GM08714 (cell line): Measurements from ENCODE around the gene RNF186.

Experiments
- H3K4me3 ChIP-seq: fragments of 200-500 bp; sonication (Bioruptor generic); 2 replicates; pipeline ENCODE4 v1.5.1; 2014; ENCODE audit warnings: mild to moderate bottlenecking, low read length, inconsistent platforms
- ZNF274 ChIP-seq: IDR thresholded peaks from 2 replicates; pipeline ENCODE4 v1.6.1; 2012; ENCODE audit warnings: mild to moderate bottlenecking, low read depth, low read length

Gene RNF186

GRCh38 chr1:19812875-19813642, 2.0 kb downstream of the RNF186 start:
- TF ChIP-seq ZNF274, result no peak

GRCh38 chr1:19811206-19811851, 3.8 kb downstream of the RNF186 start:
- H3K4me3 ChIP-seq, result no peak overlapping the region
- no peak for TF ChIP-seq ZNF274

More at GRCh38 chr1:19812875-19813642, 2.0 kb downstream of the RNF186 start:
- no peak overlapping the region for H3K4me3 ChIP-seq

GRCh38 chr1:19809044-19809750, 5.9 kb downstream of the RNF186 start:
- TF ChIP-seq ZNF274, result no peak
- no peak overlapping the region for H3K4me3 ChIP-seq

- no peak for TF ChIP-seq ZNF274
- no peak overlapping the region for H3K4me3 ChIP-seq
These were observed 6.7 kb downstream of the RNF186 start for GRCh38 chr1:19808351-19808750.

- no peak overlapping the region for H3K4me3 ChIP-seq
- TF ChIP-seq ZNF274, result no peak
These were observed 10.2 kb downstream of the RNF186 start for GRCh38 chr1:19804831-19805251.

- TF ChIP-seq ZNF274, result no peak
- no peak overlapping the region for H3K4me3 ChIP-seq
These were observed 12.8 kb downstream of the RNF186 start for GRCh38 chr1:19802269-19802668.

GRCh38 chr1:19800076-19800804, 14.8 kb downstream of the RNF186 start:
- no peak for TF ChIP-seq ZNF274
- peak overlapping the region; percentile 76; the same call in 1 of the 2 replicates for H3K4me3 ChIP-seq

- H3K4me3 ChIP-seq, result peak within 1 kb of the TSS; percentile 76; the same call in 1 of the 2 replicates
- TF ChIP-seq ZNF274, result no peak
These were observed 15.6 kb downstream of the RNF186 start, which contains the start of gene TMCO4 for GRCh38 chr1:19799230-19800075. TSS of gene TMCO4 (minus strand) at chr1:19799916. CDS start at chr1:19780758, 19,158 bp downstream.

- H3K4me3 ChIP-seq, result peak overlapping the region; percentile 76; the same call in 1 of the 2 replicates
- TF ChIP-seq ZNF274, result no peak
These were observed 16.4 kb downstream of the RNF186 start for GRCh38 chr1:19798486-19799229.

GRCh38 chr1:19797827-19798226, 17.3 kb downstream of the RNF186 start:
- no peak for TF ChIP-seq ZNF274
- H3K4me3 ChIP-seq, result no peak overlapping the region

- no peak overlapping the region for H3K4me3 ChIP-seq
- TF ChIP-seq ZNF274, result no peak
These were observed 20.5 kb downstream of the RNF186 start for GRCh38 chr1:19794583-19794982.

- TF ChIP-seq ZNF274, result no peak
- H3K4me3 ChIP-seq, result no peak overlapping the region
These were observed 21.6 kb downstream of the RNF186 start for GRCh38 chr1:19793360-19794046.
